ENCODE data around the gene EEF1AKMT1.
"Not testable (repeated sequence)": the region's sequence is repeated elsewhere in the genome, so short reads cannot be mapped to it uniquely, and the experiment has no call there.

EEF1AKMT1 gene

GRCh38 chr13:20774746-20775145 is 985 bp upstream of the EEF1AKMT1 start:
- no peaks in the 10 kb centered on the region for H3K27me3 ChIP-seq (ENCODE audit: control insufficient read depth, insufficient read depth, low read length)
- H3K4me1 ChIP-seq (ENCODE audit: control insufficient read depth, insufficient read depth, low read length), result peaks cover 5% of the 10 kb centered on the region
- H3K36me3 ChIP-seq (ENCODE audit: control insufficient read depth, insufficient read depth, low read length), result no peaks in the 10 kb centered on the region
- H3K9me3 ChIP-seq (ENCODE audit: control insufficient read depth, insufficient read depth, low read length), result no peaks in the 10 kb centered on the region
- H3K4me3 ChIP-seq (ENCODE audit: low read depth, low read length), result no peak overlapping the region
- H3K9ac ChIP-seq (ENCODE audit: low read depth, low read length), result no peak overlapping the region

DNA sequence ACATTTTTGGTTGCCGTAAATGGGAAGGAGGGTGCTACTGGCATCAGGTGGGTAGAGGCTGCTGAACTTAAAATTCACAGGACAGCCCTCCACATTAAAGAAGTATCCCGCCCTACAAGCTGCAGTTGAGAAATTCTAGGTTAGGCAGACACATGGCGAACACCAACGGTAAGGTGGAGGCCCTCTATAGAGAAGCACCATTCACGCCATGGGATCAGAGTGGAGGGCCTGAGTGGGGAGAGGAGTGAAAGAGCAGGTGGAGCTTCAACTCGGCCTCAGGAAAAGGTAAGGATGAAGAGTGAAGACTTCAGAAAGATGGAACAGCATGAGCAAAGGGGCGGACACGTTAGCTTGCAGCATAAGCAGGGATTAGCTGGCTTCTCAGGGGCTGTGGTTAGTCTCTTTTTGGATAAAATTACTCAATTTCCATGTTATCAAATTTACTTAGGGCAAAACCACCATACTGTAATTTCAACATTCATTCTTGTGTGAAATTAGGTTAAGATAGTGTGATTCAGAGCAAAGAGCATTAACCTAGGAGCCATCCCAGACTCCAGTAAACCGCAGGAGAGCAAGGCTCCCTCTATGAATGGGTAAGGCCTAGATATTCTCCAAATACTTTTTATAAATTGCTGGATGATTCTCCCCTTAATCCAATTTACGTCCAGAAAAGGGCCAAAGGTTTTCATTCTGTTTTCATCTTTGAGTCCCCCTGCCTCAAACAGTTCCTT is 1.2 kb downstream of the EEF1AKMT1 start:
- Histone ChIP-seq H3K4me3 (ENCODE audit: low read depth, low read length) (peak overlapping the region; percentile 93), H3K9ac (ENCODE audit: low read depth, low read length) (peak overlapping the region; percentile 32), H3K27me3 (ENCODE audit: control insufficient read depth, insufficient read depth, low read length) (no peaks in the 10 kb centered on the region), H3K9me3 (ENCODE audit: control insufficient read depth, insufficient read depth, low read length) (no peaks in the 10 kb centered on the region), H3K4me1 (ENCODE audit: control insufficient read depth, insufficient read depth, low read length) (peaks cover 5% of the 10 kb centered on the region), H3K36me3 (ENCODE audit: control insufficient read depth, insufficient read depth, low read length) (no peaks in the 10 kb centered on the region)

- no peak overlapping the region for H3K9ac ChIP-seq (ENCODE audit: low read depth, low read length)
- H3K4me3 ChIP-seq (ENCODE audit: low read depth, low read length), result no peak overlapping the region
- no peaks in the 10 kb centered on the region for H3K36me3 ChIP-seq (ENCODE audit: control insufficient read depth, insufficient read depth, low read length)
- peaks cover 2% of the 10 kb centered on the region for H3K4me1 ChIP-seq (ENCODE audit: control insufficient read depth, insufficient read depth, low read length)
- H3K9me3 ChIP-seq (ENCODE audit: control insufficient read depth, insufficient read depth, low read length), result no peaks in the 10 kb centered on the region
- no peaks in the 10 kb centered on the region for H3K27me3 ChIP-seq (ENCODE audit: control insufficient read depth, insufficient read depth, low read length)
Measured at GRCh38 chr13:20769834-20770233, 3.9 kb downstream of the EEF1AKMT1 start.

GRCh38 chr13:20769091-20769490 is 4.7 kb downstream of the EEF1AKMT1 start:
- Histone ChIP-seq H3K4me1 (ENCODE audit: control insufficient read depth, insufficient read depth, low read length) (peaks cover 2% of the 10 kb centered on the region), H3K4me3 (ENCODE audit: low read depth, low read length) (no peak overlapping the region), H3K9ac (ENCODE audit: low read depth, low read length) (no peak overlapping the region), H3K9me3 (ENCODE audit: control insufficient read depth, insufficient read depth, low read length) (no peaks in the 10 kb centered on the region), H3K27me3 (ENCODE audit: control insufficient read depth, insufficient read depth, low read length) (no peaks in the 10 kb centered on the region), H3K36me3 (ENCODE audit: control insufficient read depth, insufficient read depth, low read length) (no peaks in the 10 kb centered on the region)

GRCh38 chr13:20767309-20767943 is 6.3 kb downstream of the EEF1AKMT1 start:
- Histone ChIP-seq H3K4me1 (ENCODE audit: control insufficient read depth, insufficient read depth, low read length) (no peaks in the 10 kb centered on the region), H3K27me3 (ENCODE audit: control insufficient read depth, insufficient read depth, low read length) (no peaks in the 10 kb centered on the region), H3K9ac (ENCODE audit: low read depth, low read length) (no peak overlapping the region), H3K4me3 (ENCODE audit: low read depth, low read length) (no peak overlapping the region), H3K36me3 (ENCODE audit: control insufficient read depth, insufficient read depth, low read length) (no peaks in the 10 kb centered on the region), H3K9me3 (ENCODE audit: control insufficient read depth, insufficient read depth, low read length) (no peaks in the 10 kb centered on the region)

DNA sequence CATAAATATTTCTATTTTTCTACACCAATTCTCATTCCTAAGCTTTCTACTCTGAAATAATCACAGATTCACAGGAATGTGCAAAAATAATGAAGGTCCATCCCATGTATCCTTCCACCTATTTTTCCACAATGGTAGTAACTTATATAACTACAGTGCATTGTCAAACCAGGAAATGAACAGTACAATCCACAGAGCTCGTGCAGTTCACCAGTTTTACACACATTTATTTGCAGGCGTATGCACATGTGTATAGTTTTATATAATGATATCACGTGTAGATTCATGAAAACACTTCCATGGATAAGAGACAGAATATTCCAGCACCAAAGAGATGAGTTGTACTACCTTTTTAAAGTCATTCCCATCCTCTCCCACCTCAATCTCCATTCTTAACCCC is 12.9 kb downstream of the EEF1AKMT1 start:
- no peaks in the 10 kb centered on the region for H3K27me3 ChIP-seq (ENCODE audit: control insufficient read depth, insufficient read depth, low read length)
- H3K9ac ChIP-seq (ENCODE audit: low read depth, low read length), result no peak overlapping the region
- H3K9me3 ChIP-seq (ENCODE audit: control insufficient read depth, insufficient read depth, low read length), result no peaks in the 10 kb centered on the region
- no peak overlapping the region for H3K4me3 ChIP-seq (ENCODE audit: low read depth, low read length)
- H3K4me1 ChIP-seq (ENCODE audit: control insufficient read depth, insufficient read depth, low read length), result no peaks in the 10 kb centered on the region
- no peaks in the 10 kb centered on the region for H3K36me3 ChIP-seq (ENCODE audit: control insufficient read depth, insufficient read depth, low read length)

DNA sequence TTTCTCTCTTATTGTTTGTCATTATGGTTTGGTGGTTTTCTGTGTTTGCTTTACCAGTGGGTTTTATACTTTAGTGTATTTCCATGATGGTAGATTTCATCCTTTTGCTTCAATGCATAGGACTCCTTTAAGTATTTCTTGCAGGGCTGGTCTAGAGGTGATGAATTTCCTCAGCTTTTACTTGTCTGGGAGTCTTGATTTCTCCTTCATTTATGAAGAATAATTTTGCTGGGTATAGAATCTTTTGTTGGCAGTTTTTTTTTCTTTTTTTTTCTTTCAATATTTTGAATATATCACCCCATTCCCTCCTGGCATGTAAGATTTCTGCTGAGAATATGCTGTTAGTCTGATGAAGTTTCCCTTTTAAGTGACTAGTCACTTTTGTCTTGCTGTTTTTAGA is 19.8 kb downstream of the EEF1AKMT1 start:
- Histone ChIP-seq H3K9me3 (ENCODE audit: control insufficient read depth, insufficient read depth, low read length) (peaks cover 4% of the 10 kb centered on the region), H3K36me3 (ENCODE audit: control insufficient read depth, insufficient read depth, low read length) (no peaks in the 10 kb centered on the region), H3K9ac (ENCODE audit: low read depth, low read length) (no peak overlapping the region), H3K4me1 (ENCODE audit: control insufficient read depth, insufficient read depth, low read length) (no peaks in the 10 kb centered on the region), H3K4me3 (ENCODE audit: low read depth, low read length) (no peak overlapping the region), H3K27me3 (ENCODE audit: control insufficient read depth, insufficient read depth, low read length) (no peaks in the 10 kb centered on the region)

GRCh38 chr13:20749377-20749776 is 24.4 kb downstream of the EEF1AKMT1 start:
- H3K36me3 ChIP-seq (ENCODE audit: control insufficient read depth, insufficient read depth, low read length), result no peaks in the 10 kb centered on the region
- H3K4me1 ChIP-seq (ENCODE audit: control insufficient read depth, insufficient read depth, low read length), result no peaks in the 10 kb centered on the region
- no peaks in the 10 kb centered on the region for H3K27me3 ChIP-seq (ENCODE audit: control insufficient read depth, insufficient read depth, low read length)
- no peak overlapping the region for H3K9ac ChIP-seq (ENCODE audit: low read depth, low read length)
- H3K9me3 ChIP-seq (ENCODE audit: control insufficient read depth, insufficient read depth, low read length), result peaks cover 4% of the 10 kb centered on the region
- H3K4me3 ChIP-seq (ENCODE audit: low read depth, low read length), result no peak overlapping the region

DNA sequence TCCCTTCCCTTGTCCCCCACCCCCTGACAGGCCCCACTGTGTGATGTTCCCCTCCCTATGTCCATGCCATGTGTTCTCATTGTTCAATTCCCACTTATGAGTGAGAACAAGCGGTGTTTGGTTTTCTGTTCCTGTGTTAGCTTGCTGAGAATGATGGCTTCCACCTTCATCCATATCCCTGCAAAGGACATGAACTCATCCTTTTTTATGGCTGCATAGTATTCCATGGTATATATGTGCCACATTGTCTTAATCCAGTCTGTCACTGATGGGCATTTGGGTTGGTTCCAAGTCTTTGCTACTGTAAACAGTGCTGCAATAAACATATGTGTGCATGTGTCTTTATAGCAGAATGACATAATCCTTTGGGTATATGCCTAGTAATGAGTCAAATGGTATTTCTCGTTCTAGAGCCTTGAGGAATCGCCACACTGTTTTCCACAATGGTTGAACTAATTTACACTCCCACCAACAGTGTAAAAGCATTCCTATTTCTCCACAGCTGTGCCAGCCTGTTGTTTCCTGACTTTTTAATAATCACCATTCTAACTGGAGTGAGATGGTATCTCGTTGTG is 29.8 kb downstream of the EEF1AKMT1 start:
- not testable (repeated sequence) for H3K36me3 ChIP-seq (ENCODE audit: control insufficient read depth, insufficient read depth, low read length); H3K9me3 ChIP-seq (ENCODE audit: control insufficient read depth, insufficient read depth, low read length); H3K27me3 ChIP-seq (ENCODE audit: control insufficient read depth, insufficient read depth, low read length); H3K9ac ChIP-seq (ENCODE audit: low read depth, low read length); H3K4me3 ChIP-seq (ENCODE audit: low read depth, low read length); H3K4me1 ChIP-seq (ENCODE audit: control insufficient read depth, insufficient read depth, low read length)

DNA sequence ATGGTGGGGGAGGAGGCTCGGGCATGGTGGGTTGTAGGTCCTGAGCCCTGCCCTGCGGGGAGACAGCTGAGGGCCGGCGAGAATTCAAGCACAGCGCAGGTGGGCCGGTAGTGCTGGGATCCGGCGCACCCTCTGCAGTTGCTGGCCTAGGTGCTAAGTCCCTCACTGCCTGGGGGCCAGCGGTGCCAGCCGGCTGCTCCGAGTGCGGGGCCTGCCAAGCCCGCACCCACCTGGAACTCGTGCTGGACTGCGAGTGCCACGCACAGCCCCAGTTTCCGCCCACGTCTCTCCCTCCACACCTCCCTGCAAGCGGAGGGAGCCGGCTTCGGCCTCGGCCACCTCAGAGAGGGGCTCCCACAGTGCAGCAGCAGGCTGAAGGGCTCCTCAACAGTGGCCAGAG is 33.7 kb downstream of the EEF1AKMT1 start:
- H3K4me3 ChIP-seq (ENCODE audit: low read depth, low read length), result no peak overlapping the region
- no peaks in the 10 kb centered on the region for H3K27me3 ChIP-seq (ENCODE audit: control insufficient read depth, insufficient read depth, low read length)
- H3K4me1 ChIP-seq (ENCODE audit: control insufficient read depth, insufficient read depth, low read length), result no peaks in the 10 kb centered on the region
- no peaks in the 10 kb centered on the region for H3K36me3 ChIP-seq (ENCODE audit: control insufficient read depth, insufficient read depth, low read length)
- no peaks in the 10 kb centered on the region for H3K9me3 ChIP-seq (ENCODE audit: control insufficient read depth, insufficient read depth, low read length)
- no peak overlapping the region for H3K9ac ChIP-seq (ENCODE audit: low read depth, low read length)

- Histone ChIP-seq H3K27me3 (ENCODE audit: control insufficient read depth, insufficient read depth, low read length) (no peaks in the 10 kb centered on the region), H3K9ac (ENCODE audit: low read depth, low read length) (no peak overlapping the region), H3K4me3 (ENCODE audit: low read depth, low read length) (no peak overlapping the region), H3K4me1 (ENCODE audit: control insufficient read depth, insufficient read depth, low read length) (no peaks in the 10 kb centered on the region), H3K36me3 (ENCODE audit: control insufficient read depth, insufficient read depth, low read length) (no peaks in the 10 kb centered on the region), H3K9me3 (ENCODE audit: control insufficient read depth, insufficient read depth, low read length) (no peaks in the 10 kb centered on the region)
Measured at GRCh38 chr13:20738616-20739015, 35.1 kb downstream of the EEF1AKMT1 start.
